ENCODE results near the gene PEX6.

DNA sequence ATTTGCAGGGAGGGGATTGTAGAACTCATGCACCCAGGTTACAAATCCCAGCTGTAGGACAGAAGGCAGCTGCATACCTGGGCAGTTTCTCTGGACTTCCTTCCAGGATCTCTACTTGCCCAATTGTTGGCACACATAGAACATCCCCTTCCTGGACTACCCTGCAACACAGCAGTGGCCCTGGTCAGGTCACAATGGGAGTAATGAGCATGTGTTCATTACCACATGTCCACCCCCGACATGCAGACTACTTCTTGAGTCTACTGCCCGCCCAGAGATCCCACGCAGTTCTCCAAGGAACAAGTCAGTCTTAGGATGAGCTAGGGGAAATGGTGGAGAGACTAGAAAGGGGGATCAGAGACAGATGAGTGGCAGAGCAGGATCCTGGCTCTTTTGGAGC lies 5.1 kb downstream of the PEX6 start:
- TF ChIP-seq EZH2phosphoT487 (IDR thresholded peaks at IDR 0.05; ENCODE audit: borderline replicate concordance, low read depth, low read length) (no peak), CTCF (conservative IDR thresholded peaks at IDR 0.05; ENCODE audit: low read length) (no peak)
